Activated naive CD4-positive, alpha-beta T cell (primary cell): ENCODE measurements around the gene PRCP.
"Not testable (repeated sequence)": the region's sequence is repeated elsewhere in the genome, so short reads cannot be mapped to it uniquely, and the experiment has no call there.

Source experiments
- DNase-seq, 4 experiments: peaks; one replicate each; lab custom pipeline; 2025; lab: John Stamatoyannopoulos, UW

PRCP gene

DNA sequence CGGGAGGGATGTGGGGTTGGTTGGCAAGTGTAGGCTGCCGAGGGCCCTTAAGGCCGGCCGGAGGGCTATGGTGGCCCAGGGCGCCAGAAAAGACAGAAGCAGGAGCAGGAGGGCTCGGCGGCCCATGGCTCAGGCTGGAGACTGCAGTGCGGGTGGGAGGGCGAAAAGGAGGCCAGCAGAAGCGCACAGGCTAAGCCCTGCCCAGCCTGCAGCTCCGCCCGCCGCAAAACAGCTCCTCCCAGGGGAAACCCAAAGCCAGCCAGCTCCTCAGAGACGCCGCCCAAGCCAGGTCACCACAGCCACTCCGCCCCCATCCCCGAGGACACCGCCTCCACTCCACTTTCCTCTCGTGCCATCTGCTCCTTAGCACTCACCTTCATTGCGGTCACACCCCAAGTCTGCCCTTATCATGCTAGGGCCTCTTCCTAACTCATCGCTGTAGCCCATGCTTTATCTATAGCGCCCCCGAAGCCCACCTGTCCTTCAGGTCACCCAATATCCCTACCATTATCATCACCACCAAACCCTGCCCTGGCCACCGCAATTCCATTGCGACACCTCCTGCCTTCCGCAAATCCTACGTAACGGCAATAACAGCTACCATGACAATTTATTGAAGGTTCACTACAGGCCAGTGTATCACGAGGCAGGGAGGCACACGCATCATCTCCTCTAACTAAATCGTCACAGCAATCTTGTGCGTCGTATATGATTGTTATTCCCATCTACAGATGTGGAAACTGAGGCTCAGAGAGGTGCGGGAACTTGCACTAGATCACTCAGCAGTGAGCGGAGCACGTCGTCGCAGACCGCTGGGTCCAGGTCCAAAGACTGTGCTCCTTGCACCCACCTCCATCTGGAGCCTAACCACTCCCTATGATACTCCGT is at the start of gene PRCP:
Gene PRCP (minus strand): TSS at position 154 of the 888 bp plus-strand sequence. CDS start 28 bp downstream, at position 126.
- DNase-seq: peak; percentile 61 to 85 (median 76)

DNA sequence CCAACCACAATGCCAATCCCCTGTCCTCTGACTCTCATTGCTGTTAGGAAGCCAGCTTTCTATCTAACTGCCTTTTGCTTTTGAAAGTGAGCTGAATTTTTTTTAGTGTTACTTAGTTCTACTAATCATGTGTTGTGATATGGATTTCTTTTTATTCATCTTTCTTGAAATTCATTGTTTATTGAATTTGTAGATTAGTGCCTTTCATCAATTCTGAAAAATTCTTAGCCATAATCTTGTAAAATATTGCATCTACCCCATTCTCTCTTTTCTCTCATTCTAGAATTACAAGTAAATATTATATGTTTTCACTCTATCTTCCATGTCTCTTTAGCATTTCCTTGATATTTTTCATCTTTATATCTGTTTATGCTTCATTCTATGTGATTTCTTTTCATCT is 49.1 kb upstream of the PRCP start:
- no peak for DNase-seq

DNA sequence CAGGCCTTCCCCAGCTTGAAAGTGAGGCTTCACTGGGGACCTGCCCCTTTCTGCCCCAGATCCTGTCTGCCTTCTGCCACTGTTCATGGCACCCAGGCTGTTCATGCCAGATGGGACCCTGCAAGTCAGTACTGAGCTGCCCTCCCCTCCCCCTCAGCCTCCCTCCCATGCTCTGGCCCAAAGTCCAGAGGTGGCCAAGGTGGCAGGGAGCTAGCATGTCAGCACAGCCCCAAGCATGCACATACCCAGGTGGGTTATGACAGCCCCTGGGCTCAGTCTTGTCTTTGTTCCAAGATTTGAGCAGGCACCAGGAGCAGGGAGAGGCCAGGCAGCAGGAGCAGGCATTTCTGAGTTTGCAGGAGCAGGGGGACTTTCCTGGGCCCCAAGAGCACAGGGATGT is 45.5 kb upstream of the PRCP start:
- no peak for DNase-seq

- not testable (repeated sequence) for DNase-seq
Measured at GRCh38 chr11:82945041-82945440, 44.8 kb upstream of the PRCP start.

- no peak for DNase-seq
Measured at GRCh38 chr11:82944198-82944597, 44.0 kb upstream of the PRCP start.

GRCh38 chr11:82943430-82943829 is 43.2 kb upstream of the PRCP start:
- not testable (repeated sequence) for DNase-seq

DNA sequence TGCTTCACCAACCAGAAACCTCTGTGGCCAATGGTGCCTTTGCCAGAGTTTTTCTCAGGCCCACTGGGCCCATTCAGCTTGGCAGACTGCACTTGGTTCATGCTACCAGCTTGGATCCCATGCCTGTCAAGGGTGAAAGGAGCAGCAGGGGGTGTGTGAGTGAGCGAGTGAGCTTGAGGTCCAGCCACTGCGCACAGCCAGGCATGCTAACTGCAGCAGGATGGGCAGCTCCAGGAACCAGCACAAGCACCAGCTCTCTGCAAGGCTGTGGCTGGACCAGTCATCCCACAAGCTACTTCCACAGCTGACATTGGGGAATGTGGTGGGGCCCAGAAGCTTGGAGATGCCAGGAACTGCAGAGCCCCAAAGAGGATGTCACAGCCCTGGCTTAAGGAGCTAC is 42.1 kb upstream of the PRCP start:
- no peak for DNase-seq

DNA sequence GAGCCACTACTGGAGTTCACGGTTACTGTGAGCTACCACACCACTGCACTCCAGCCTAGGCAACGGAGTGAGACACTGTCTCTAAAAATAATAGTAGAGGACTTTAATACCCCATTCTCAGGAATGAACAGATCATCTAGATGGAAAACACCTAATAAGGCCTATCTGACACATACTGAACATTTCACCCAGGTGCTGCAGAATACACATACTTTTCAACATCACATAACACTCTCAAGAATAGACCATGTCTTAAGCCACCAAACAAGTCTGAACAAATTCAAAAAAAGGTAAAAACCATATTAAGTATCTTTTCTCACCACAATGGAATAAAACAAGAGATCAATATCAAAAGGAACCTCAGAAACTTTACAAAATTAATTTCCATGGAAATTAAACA is 39.2 kb upstream of the PRCP start:
- no peak for DNase-seq

GRCh38 chr11:82937554-82937953 is 37.3 kb upstream of the PRCP start:
- DNase-seq: no peak

GRCh38 chr11:82936261-82936660 is 36.0 kb upstream of the PRCP start:
- no peak for DNase-seq

- no peak for DNase-seq
Measured at GRCh38 chr11:82932564-82932963, 32.3 kb upstream of the PRCP start.

DNA sequence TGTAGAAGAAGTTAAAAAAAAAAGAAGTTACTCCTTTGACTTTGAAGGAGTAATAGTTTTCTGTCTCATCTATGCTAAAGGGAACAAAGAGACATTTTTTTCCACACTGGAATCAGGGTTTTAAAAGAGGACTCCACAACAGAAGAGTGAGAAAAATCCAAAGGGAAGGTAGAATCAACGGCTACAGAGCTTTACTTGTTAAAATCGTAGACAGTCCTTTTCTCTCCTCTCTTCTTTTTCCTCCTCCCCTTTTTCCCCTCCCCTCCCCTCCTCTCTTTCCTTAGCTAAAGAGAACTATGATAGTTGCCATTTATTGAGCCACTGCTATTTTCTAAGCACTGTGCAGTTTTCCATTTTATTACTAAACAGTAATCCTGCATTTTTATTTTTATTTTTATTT is 30.5 kb upstream of the PRCP start:
- DNase-seq: no peak

GRCh38 chr11:82930229-82930628 is 30.0 kb upstream of the PRCP start:
- DNase-seq: no peak

DNA sequence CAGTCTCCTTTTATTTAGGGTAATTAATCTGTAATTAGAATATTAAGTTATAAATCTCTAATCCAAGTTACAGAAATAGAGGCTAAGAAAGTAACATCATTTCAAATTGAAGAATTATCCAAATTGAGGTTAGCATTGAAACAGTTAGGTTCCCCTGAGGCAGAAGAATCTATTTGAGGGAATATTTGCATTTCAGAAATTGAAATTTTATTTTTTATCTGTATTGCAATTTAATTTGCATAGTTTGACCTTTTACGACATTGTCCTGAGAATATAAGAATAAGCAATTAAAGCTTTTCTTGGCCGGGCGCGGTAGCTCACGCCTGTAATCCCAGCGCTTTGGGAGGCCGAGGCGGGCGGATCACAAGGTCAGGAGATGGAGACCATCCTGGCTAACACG is 28.9 kb upstream of the PRCP start:
- DNase-seq: no peak

DNA sequence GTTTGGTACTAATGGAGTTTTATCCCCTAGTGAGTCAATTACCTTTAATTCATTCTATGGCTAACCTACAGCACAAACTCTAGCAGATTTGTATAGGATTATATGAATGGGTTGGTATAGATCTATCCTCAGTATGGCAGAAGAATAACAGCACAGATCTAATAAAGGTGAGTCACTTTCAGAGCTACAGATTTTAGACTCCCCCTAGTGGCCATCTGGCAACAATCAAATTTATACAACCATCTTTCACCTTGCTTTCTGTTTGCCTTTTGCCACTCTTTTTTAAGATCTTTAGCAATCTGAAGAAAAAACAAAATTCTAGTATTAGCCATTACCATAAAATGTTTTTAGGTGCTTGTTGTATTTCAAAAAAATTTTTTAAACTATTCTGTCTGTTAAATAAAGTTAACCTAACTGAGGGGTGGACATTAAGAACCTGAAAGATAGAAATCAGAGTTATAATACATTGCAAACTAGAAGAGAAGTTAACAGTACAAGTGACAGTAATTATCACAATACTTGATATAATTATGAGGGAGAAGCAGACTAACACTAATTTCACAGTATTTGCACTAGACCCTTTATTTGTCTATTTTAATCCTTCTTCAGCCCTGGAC is 27.1 kb upstream of the PRCP start:
- DNase-seq: no peak

DNA sequence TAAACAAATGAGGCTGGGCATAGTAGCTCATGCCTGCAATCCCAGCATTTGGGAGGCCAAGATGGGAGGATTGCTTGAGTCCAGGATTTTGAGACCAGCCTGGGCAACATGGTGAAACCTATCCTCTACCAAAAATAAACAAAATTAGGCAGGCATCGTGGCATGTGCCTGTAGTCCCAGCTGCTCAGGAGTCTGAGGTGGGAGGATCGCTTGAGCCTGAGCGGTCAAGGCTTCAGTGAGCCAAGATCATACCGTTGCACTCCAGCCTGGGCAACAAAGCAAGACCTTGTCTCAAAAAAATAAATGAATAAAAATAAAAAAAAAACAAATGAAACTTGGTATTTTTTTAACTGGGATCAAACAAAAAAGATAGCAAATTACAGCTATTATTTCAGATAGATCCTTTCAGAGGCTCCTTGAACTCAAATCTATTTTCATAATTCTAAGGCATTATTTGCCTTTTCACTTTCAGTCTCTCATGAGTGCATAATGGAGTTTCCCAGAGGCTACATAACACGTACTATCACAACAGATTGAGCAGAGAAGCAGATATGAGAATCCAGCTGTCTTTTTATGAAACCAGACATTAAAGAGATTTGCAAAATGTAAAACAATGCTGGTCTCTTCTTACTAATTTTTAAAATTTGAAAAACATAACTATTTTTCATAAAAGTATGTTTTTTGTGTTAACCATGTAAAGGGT is 24.4 kb upstream of the PRCP start:
- no peak for DNase-seq

GRCh38 chr11:82922396-82923173 is 22.4 kb upstream of the PRCP start:
- not testable (repeated sequence) for DNase-seq

DNA sequence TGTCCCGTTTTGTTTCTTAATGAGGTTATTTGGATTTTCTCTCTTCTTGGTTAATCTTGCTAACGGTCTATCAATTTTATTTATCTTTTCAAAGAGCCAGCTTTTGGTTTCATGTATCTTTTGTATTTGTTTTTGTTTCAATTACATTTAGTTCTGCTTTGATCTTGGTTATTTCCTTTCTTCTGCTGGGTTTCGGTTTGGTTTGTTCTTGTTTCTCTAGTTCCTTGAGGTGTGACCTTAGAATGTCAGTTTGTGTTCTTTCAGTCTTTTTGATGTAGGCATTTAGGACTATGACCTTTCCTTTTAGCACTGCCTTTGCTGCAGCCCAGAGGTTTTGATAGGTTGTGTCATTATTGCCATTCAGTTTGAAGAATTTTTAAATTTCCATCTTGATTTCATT is 20.0 kb upstream of the PRCP start:
- not testable (repeated sequence) for DNase-seq

DNA sequence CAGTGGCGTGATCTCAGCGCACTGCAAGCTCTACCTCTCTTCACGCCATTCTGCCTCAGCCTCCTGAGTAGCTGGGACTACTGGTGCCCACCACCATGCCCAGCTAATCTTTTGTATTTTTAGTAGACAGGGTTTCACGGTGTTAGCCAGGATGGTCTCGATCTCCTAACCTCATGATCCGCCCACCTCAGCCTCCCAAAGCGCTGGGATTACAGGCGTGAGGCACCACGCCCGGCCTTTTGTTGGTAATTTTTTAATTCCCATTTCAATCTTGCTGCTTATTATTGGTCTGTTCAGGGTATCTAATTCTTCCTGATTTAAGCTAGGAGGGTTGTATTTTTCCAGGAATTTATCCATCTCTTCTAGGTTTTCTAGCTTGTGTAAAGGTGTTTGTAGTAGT is 19.6 kb upstream of the PRCP start:
- DNase-seq: not testable (repeated sequence)

- DNase-seq: no peak
Measured at GRCh38 chr11:82909015-82909640, 8.9 kb upstream of the PRCP start.

GRCh38 chr11:82908311-82908710 is 8.1 kb upstream of the PRCP start:
- DNase-seq: no peak

DNA sequence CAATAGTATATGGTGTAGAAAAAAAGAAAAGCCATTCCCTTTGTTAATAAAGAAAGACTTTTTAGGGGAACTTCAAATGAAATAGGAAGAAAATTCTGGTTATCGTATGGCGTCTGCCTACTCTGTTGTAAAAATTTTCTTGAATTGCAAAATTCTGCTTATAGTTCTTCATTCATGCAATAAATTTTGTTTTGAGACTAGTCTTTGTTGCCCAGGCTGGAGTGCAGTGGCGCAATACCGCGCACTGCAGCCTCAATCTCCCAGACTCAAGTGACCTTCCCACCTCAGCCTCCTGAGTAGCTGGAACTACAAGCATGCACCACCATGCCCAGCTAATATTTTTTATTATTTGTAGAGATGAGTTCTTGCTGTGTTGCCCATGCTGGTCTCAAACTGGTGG is 7.1 kb upstream of the PRCP start:
- no peak for DNase-seq
